GM18909 (cell line): ENCODE measurements around the gene LRP6.

ENCODE experiments used
- ATAC-seq: cut with Tn5 transposase; IDR thresholded peaks from one replicate; pipeline ENCODE4 v1.9.1; 2021; ENCODE audit warnings: mild to moderate bottlenecking; ENCODE audit not compliant: unreplicated experiment, poor library complexity

LRP6 gene

DNA sequence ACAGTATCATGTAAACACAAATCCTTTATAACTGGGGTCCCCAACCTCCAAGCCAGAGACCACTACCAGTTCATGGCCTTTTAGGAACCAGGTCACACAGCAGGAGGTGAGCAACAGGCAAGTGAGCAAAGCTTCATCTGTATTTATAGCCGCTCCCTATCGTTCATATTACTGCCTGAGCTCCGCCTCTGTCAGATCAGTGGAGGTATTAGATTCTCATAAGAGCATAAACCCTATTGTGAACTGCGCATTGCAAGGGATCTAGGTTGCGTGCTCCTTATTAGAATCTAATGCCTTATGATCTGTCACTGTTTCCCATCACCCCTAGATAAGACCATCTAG, 49.9 kb downstream of the LRP6 start:
- ATAC-seq: no peak

GRCh38 chr12:12216349-12217017, 50.4 kb downstream of the LRP6 start:
- ATAC-seq: no peak

DNA sequence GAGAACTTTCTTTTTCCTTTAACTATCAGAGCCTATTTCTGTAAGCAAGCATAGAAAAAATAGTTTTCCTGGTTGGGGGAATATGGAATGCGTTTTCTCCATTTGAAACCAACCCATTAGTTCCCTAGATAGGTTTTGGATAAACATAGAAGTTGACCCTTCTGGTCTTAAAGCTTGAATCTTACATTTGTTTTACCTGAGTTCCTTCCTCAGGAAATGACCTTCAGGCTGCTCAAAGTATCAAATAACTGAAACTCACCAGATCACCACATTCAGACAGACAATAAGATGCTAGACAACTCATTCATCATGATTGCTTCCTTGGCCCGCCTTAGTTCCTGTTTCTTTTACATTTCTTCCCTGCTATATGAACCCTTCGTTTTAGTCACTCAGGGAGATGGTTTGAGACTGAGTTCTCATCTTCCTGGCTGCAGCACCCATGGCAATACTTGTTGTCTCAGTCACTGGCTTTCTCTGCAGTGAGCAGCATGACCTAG, 52.2 kb downstream of the LRP6 start:
- ATAC-seq: no peak

DNA sequence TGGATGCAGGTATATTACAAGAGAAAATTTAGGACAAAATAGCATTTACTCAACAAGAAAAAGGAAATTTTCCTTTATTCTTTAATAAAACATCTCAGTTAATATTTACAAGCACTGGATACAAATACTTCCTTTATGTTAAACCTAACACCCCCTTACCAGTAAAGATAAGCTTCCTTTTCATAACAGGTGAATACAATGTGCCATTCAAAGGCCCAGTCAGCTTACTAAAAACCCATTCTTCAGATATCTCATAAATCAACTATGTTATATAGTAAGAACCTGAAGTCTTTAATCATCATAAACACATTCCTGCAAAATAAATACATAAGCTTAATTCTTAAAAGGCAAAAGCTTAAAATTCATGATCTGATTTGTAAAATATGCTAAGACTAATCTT, 52.6 kb downstream of the LRP6 start:
- ATAC-seq: no peak

GRCh38 chr12:12212769-12213168, 54.1 kb downstream of the LRP6 start:
- no peak for ATAC-seq

- ATAC-seq: no peak
These were observed 55.9 kb downstream of the LRP6 start for GRCh38 chr12:12210983-12211382.

DNA sequence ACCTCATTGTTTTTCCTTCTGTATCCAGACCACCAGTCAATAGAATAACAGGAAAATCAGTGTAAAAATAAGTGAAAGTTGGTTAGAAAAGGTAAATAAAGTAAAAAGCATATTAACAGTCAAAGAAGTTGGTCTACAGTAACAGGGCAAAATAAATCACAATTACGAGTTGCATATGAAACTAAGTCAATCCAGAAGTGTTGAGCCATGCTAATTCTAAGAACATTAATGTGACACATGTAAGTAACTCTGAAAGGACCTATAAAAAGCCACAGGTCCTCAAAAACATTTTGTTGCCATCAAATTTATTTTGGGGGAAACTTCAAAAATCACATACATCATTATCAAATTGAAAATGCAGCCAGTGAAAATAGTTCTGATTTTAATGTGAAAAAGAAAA, 56.4 kb downstream of the LRP6 start:
- no peak for ATAC-seq

DNA sequence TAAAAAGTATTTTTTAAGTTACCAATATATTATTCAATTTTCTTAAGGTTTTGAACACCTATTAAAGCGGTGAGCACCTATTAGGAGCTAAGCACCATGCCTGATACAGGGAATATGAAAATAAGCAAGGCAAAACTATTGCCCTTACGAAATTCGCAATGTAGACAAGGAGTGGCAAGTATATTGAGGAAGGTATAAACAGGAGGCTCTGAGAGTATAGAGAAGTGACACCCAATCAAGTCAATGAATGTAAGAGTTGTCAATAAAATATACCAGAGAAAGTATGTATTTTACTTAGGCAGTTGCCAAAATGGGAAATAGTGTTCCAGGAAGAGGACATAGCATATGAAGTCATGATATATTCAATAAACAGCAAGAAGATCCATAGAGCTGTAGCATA, 57.2 kb downstream of the LRP6 start:
- no peak for ATAC-seq

DNA sequence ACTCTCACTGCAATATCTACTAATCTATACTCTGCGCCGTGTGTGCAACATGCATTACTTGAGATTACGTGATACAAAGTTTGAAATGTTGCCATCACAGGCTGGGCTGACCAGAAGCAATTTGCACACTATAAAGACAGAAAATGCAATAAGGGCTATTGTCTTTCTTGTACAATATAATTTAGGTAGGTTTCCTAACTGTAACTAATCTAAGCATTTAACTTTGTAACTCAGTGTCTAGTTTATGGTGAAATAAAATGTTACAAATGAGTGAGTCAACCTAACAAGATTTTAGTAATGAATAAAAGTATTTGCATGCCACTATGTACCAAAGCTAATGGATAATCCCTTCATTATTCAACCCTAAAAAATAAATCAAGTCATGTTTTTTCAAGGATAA, 57.8 kb downstream of the LRP6 start:
- no peak for ATAC-seq

- no peak for ATAC-seq
These were observed 59.1 kb downstream of the LRP6 start for GRCh38 chr12:12207746-12208145.

- no peak for ATAC-seq
These were observed 60.0 kb downstream of the LRP6 start for GRCh38 chr12:12206776-12207388.

DNA sequence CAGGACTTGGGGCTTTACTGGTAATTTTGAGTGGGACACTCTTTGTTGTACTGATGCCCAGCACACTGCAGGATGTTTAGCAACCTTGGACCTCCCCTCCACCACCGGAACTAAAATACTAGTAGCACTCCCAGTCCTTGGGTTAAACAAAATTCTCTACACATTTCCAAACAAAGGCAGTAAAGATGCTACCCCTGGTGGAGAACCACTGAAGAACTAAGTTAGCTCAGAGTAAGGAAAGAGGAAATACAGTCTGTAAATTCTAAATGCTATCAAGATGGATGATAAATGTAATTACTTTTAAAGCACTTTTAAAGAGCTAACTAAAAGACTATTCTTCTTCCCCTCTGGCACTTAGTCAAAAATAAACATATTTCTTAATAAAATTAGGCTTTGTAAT, 64.1 kb downstream of the LRP6 start:
- ATAC-seq: no peak

GRCh38 chr12:12202105-12202504, 64.7 kb downstream of the LRP6 start:
- ATAC-seq: no peak

DNA sequence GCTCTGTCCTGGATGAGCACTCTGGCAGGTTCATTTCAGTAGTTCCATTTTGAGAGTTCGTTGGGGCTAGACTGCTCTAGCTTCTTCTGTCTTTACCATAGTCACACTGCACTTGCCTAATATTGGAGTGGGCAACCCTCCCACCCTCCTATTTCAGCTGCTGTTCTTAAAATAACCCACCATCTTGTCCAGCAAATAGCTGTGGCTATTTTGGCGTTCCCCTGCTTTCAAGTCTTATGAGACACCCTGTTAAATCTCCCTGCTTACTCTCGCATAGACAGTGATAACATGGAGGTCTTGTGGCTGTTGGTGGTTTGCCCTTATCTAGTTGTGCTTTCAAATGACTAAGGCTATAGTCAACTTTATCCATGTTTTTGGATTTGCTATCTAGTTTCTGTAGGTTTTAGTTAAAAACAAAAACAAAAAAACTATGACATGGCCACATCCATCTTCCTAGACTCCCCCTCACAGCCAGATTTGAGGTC, 65.5 kb downstream of the LRP6 start:
- no peak for ATAC-seq

GRCh38 chr12:12200363-12200762, 66.5 kb downstream of the LRP6 start:
- no peak for ATAC-seq

DNA sequence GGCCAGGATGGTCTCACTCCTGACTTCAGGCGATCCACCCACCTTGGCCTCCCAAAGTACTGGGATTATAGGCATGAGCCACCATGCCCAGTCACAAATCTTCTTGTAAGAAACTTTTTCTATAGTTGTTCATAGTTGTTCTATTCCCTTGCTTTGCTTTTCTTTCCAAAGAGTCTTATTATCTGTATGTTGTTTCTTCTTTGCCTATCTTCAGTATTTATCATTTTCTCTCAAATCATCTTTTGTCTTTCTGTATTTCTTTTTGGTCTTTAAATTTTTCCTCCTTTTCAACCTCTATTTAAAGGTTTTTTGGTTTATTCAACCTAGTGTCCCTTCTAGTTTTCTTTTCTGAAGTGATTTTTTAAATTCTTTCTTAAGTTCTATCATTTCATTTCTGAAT, 68.7 kb downstream of the LRP6 start:
- no peak for ATAC-seq

GRCh38 chr12:12197128-12197527, 69.7 kb downstream of the LRP6 start:
- no peak for ATAC-seq

DNA sequence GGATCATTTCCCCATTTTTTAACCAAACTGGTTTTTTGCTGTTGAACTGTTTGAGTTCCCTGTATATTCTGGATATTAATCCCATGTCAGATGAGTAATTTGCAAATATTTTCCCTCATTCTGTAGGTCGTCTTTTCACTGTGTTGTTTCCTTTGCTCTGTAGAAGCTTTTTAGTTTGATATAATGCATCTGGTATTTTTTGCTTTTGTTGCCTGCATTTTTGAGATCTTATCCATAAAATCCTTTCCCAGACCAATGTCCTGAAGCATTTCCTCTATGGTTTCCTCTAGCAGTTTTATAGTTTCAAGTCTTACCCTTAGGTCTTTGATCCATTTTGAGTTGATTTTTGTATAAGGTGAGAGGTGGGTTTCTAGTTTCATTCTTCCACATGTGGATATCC, 71.3 kb downstream of the LRP6 start:
- no peak for ATAC-seq

DNA sequence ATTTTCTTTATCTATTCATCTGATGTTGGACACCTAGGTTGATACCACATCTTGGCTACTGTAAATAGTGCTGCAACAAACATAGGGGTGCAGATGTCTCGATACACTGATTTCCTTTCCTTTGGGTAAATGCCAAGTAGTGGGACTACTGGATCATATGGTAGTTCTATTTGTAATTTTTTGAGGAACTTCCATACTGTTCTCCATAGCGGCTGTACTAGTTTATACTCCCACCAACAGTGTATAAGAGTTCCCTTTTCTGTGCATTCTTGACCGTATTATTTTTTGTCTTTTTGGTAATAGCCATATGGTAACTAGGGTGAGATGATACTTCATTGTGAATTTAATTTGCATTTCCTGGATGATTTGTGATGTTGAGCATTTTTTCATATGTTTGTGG, 71.8 kb downstream of the LRP6 start:
- no peak for ATAC-seq

GRCh38 chr12:12194206-12194605, 72.6 kb downstream of the LRP6 start:
- no peak for ATAC-seq

GRCh38 chr12:12191008-12191407, 75.8 kb downstream of the LRP6 start:
- no peak for ATAC-seq
